ENCODE measurements around the gene CNNM2.

The CNNM2 gene

DNA sequence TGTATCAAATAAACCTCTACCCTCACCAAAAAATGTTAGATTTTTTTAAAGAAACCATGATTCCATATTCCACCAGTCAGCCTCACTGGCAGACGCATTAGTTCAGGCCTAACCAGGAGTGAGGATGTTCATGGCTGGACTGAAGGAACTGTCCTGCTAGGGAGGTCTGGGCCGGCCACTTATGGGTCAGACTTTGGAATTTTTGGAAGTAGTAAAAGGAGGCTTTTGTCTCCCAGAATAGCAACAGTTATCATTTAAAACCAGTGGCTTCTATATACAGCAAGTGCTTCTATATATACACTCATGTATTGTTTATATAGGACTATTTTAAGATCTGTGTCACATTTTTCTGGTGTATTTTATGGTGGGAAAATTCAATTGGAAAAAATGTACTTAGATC, 120.5 kb downstream of the CNNM2 start:
- no peaks in the 10 kb centered on the region for H3K9me3 ChIP-seq (ENCODE audit: control insufficient read depth, low read length)
- H3K27ac ChIP-seq (ENCODE audit: low read depth, low read length, severe bottlenecking): no peak overlapping the region
- H3K4me1 ChIP-seq (ENCODE audit: control insufficient read depth, insufficient read depth, low read length, poor library complexity, severe bottlenecking): peaks cover 16% of the 10 kb centered on the region
- H3K4me3 ChIP-seq (ENCODE audit: extremely low read depth, insufficient read depth, low read length, poor library complexity, severe bottlenecking): no peak overlapping the region
- no peaks in the 10 kb centered on the region for H3K36me3 ChIP-seq (ENCODE audit: control insufficient read depth, insufficient read depth, low read length)
- 75% methylated on average over 1 of the region's 2 CpGs; no CpG with 5 or more reads in 1 of the 2 experiments for WGBS, 2 experiments (ENCODE audit: insufficient coverage in 2 of 2)

DNA sequence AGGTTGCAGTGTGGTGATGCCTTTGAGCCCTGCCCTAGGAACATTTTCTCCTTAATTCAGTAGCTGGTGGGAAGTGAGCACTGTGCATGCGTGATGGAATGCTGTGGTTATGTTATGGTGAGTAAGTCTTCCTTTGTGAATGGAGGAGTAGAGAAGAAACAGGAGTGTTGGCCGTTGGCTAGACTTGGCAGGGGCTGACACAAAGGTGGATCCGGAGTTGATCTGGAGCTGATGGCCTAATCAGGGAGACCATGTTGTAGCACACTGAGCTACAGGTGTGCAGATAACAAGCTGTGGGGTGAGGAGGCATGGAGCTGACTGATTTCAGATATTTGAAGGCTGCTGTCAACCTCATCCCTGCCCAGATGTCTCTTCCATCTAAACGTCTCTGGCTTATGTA, 122.3 kb downstream of the CNNM2 start:
- no peaks in the 10 kb centered on the region for H3K36me3 ChIP-seq (ENCODE audit: control insufficient read depth, insufficient read depth, low read length)
- WGBS, 2 experiments (ENCODE audit: insufficient coverage in 2 of 2): 87 to 94% methylated on average over 2 to 4 of the region's 4 CpGs
- peaks cover 26% of the 10 kb centered on the region for H3K4me1 ChIP-seq (ENCODE audit: control insufficient read depth, insufficient read depth, low read length, poor library complexity, severe bottlenecking)
- H3K27ac ChIP-seq (ENCODE audit: low read depth, low read length, severe bottlenecking): no peak overlapping the region
- H3K9me3 ChIP-seq (ENCODE audit: control insufficient read depth, low read length): no peaks in the 10 kb centered on the region
- no peak overlapping the region for H3K4me3 ChIP-seq (ENCODE audit: extremely low read depth, insufficient read depth, low read length, poor library complexity, severe bottlenecking)

DNA sequence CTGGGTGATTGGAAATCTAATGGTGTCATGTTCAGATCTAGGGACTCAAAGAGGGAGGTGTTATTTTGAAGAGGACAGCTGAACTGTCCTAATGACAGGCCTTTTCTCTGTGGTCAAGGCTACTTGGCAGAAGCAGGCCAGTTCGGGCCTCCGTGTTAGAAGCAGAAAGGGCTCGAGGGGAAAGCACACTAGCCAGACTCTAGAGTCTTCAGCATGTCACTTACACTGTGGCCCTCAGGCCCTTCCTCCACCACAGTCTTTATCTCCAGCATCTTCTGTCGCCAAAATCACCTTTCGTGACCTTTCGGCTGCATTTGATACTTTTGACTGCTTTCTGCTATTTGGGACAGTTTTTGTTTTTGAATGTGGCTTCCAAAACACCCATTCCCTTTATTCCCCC, 123.3 kb downstream of the CNNM2 start:
- no peak overlapping the region for H3K4me3 ChIP-seq (ENCODE audit: extremely low read depth, insufficient read depth, low read length, poor library complexity, severe bottlenecking)
- no peaks in the 10 kb centered on the region for H3K36me3 ChIP-seq (ENCODE audit: control insufficient read depth, insufficient read depth, low read length)
- no peak overlapping the region for H3K27ac ChIP-seq (ENCODE audit: low read depth, low read length, severe bottlenecking)
- WGBS, 2 experiments (ENCODE audit: insufficient coverage in 2 of 2): 91 to 94% methylated on average over 3 to 6 of the region's 6 CpGs
- H3K9me3 ChIP-seq (ENCODE audit: control insufficient read depth, low read length): no peaks in the 10 kb centered on the region
- peaks cover 31% of the 10 kb centered on the region for H3K4me1 ChIP-seq (ENCODE audit: control insufficient read depth, insufficient read depth, low read length, poor library complexity, severe bottlenecking)

DNA sequence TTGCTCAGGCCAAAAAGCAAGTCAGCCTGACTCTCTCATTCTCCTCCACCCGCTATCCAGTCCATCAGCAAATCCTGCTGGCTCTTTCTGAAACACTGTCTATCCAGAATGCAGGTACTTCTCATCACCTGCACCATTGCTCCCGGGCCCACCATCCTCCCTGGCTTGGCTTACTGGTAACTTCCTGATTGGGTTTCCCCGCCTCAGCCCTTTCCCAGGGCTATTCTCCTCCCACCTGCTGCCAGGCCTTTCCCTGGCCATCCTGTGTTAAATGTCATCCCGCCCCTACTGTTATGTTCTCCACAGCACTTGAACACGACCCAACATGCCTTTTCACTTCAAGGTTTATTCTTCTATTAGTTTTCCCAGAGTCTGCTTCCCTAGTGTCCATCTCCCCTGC, 124.0 kb downstream of the CNNM2 start:
- 70 to 88% methylated on average over 4 to 5 of the region's 5 CpGs for WGBS, 2 experiments (ENCODE audit: insufficient coverage in 2 of 2)
- no peaks in the 10 kb centered on the region for H3K36me3 ChIP-seq (ENCODE audit: control insufficient read depth, insufficient read depth, low read length)

DNA sequence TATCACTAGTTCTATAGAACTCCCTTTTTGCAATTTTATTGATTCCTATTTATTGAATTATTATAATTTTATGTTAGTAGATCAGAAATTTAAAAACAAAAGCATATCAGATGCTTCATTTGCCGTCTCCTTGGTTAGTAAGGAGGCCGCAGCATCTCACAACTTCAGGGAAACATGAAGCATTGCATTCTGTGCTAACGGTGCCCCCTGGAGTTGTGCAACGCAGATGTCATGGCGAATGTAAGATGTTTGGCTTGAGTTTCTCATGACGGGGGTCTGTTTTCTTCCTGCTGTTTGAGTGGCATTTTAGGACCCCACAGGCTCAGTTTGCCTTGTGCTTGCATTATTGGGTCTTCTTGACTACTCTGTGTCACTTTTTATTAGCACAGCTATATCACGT, 124.8 kb downstream of the CNNM2 start:
- WGBS, 2 experiments (ENCODE audit: insufficient coverage in 2 of 2): 82 to 85% methylated on average over 6 to 7 of the region's 7 CpGs
- Histone ChIP-seq H3K4me3 (ENCODE audit: extremely low read depth, insufficient read depth, low read length, poor library complexity, severe bottlenecking) (no peak overlapping the region), H3K27ac (ENCODE audit: low read depth, low read length, severe bottlenecking) (no peak overlapping the region), H3K9me3 (ENCODE audit: control insufficient read depth, low read length) (no peaks in the 10 kb centered on the region), H3K4me1 (ENCODE audit: control insufficient read depth, insufficient read depth, low read length, poor library complexity, severe bottlenecking) (peaks cover 31% of the 10 kb centered on the region), H3K36me3 (ENCODE audit: control insufficient read depth, insufficient read depth, low read length) (no peaks in the 10 kb centered on the region)

More for the DNA sequence above, 124.0 kb downstream of the CNNM2 start:
- Histone ChIP-seq H3K27ac (ENCODE audit: low read depth, low read length, severe bottlenecking) (no peak overlapping the region), H3K4me1 (ENCODE audit: control insufficient read depth, insufficient read depth, low read length, poor library complexity, severe bottlenecking) (peaks cover 31% of the 10 kb centered on the region), H3K4me3 (ENCODE audit: extremely low read depth, insufficient read depth, low read length, poor library complexity, severe bottlenecking) (no peak overlapping the region), H3K9me3 (ENCODE audit: control insufficient read depth, low read length) (no peaks in the 10 kb centered on the region)

DNA sequence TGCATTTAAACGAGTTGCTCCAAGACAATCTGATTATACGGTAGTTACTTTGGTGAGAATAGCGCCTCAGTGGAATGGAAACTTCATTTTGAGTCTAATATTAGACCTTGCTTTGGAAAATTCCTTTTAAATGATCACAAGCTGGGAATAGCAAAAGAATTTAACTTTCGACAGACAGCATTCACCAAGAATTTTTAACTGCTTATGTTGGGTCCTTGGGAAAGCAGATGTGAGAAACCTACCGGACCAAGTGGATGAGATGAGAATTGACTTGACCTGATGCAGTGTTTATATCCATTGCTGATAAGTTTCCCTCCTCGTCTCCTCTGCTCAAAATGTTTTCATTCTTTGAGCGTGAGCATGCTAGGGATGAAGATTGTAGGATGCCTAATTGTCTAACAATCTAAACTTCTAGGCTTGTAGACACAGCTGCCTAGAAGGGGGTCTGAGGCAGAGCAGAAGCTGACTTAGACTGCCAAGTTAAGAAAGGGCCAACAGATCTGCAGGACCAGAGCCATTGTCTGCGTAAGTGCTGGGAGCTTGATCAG, 126.9 kb downstream of the CNNM2 start:
- Histone ChIP-seq H3K36me3 (ENCODE audit: control insufficient read depth, insufficient read depth, low read length) (no peaks in the 10 kb centered on the region), H3K4me1 (ENCODE audit: control insufficient read depth, insufficient read depth, low read length, poor library complexity, severe bottlenecking) (peaks cover 26% of the 10 kb centered on the region), H3K27ac (ENCODE audit: low read depth, low read length, severe bottlenecking) (peak overlapping the region; percentile 89), H3K4me3 (ENCODE audit: extremely low read depth, insufficient read depth, low read length, poor library complexity, severe bottlenecking) (no peak overlapping the region), H3K9me3 (ENCODE audit: control insufficient read depth, low read length) (no peaks in the 10 kb centered on the region)
- WGBS, 2 experiments (ENCODE audit: insufficient coverage in 2 of 2): 39 to 82% methylated on average over 2 to 8 of the region's 8 CpGs

DNA sequence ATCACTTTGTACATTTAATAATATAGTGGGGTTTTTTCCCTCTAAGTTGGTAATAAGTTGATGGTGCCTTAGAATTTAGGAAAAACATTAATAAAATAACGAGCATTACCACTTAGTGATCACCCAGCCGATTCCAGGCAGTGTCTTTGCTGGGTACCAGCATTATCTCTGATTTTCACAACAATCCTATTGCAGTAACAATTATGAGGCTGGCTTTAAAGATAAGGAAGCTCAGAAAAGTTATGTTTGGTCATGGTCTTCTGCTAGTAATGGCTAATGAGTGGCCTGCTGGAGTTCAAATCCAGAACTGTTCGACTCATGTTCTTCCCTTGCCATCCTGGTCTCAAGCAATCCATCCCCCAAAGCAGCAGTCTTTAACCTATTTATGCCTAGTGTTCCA, 127.9 kb downstream of the CNNM2 start:
- peaks cover 19% of the 10 kb centered on the region for H3K4me1 ChIP-seq (ENCODE audit: control insufficient read depth, insufficient read depth, low read length, poor library complexity, severe bottlenecking)
- H3K36me3 ChIP-seq (ENCODE audit: control insufficient read depth, insufficient read depth, low read length): no peaks in the 10 kb centered on the region
- no peak overlapping the region for H3K27ac ChIP-seq (ENCODE audit: low read depth, low read length, severe bottlenecking)
- no peaks in the 10 kb centered on the region for H3K9me3 ChIP-seq (ENCODE audit: control insufficient read depth, low read length)
- no peak overlapping the region for H3K4me3 ChIP-seq (ENCODE audit: extremely low read depth, insufficient read depth, low read length, poor library complexity, severe bottlenecking)
- no CpG with 5 or more reads among the region's 3 CpGs for WGBS, 2 experiments (ENCODE audit: insufficient coverage in 2 of 2)

DNA sequence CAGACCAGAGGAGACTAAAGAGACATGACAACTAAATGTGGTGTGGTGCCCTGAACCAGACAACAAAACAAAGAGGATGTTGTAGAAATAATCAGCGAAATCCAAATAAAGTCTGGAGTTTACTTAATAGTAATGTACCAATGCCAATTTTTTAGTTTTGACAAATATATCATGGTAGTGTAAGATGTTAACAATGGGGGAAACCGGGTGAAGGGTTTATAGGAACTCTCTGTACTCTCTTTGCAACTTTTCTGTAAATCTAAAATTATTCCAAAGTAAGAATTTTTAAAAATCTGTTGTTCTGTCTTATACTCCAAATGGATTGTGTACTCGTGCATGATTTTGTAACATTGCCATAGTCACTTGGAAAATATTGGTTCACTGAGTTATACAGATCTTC, 129.3 kb downstream of the CNNM2 start:
- peaks cover 19% of the 10 kb centered on the region for H3K4me1 ChIP-seq (ENCODE audit: control insufficient read depth, insufficient read depth, low read length, poor library complexity, severe bottlenecking)
- H3K36me3 ChIP-seq (ENCODE audit: control insufficient read depth, insufficient read depth, low read length): no peaks in the 10 kb centered on the region
- H3K27ac ChIP-seq (ENCODE audit: low read depth, low read length, severe bottlenecking): no peak overlapping the region
- H3K4me3 ChIP-seq (ENCODE audit: extremely low read depth, insufficient read depth, low read length, poor library complexity, severe bottlenecking): no peak overlapping the region
- H3K9me3 ChIP-seq (ENCODE audit: control insufficient read depth, low read length): no peaks in the 10 kb centered on the region
- WGBS, 2 experiments (ENCODE audit: insufficient coverage in 2 of 2): 80 to 100% methylated on average over 1 of the region's 3 CpGs

DNA sequence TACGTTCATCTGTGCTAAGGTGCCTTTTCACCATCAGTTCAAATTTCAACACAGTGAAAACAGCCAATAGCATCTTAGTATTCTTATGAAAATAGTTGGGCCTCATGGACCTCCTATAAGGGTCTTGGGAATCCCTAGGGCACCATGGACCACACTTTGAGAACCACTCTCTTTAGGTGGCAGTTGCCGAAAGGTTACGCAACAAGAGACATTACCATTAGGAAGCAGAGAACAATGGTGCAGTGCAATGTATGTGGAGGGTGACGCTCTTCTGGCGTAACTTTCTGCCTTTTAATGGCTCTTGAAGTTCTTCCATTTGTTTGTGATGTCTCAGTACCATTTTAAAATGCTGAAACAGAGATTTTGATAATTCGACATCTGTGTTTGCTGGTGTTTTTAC, 131.1 kb downstream of the CNNM2 start:
- 78 to 90% methylated on average over 5 to 6 of the region's 6 CpGs for WGBS, 2 experiments (ENCODE audit: insufficient coverage in 2 of 2)
- Histone ChIP-seq H3K4me3 (ENCODE audit: extremely low read depth, insufficient read depth, low read length, poor library complexity, severe bottlenecking) (no peak overlapping the region), H3K9me3 (ENCODE audit: control insufficient read depth, low read length) (no peaks in the 10 kb centered on the region), H3K36me3 (ENCODE audit: control insufficient read depth, insufficient read depth, low read length) (no peaks in the 10 kb centered on the region), H3K27ac (ENCODE audit: low read depth, low read length, severe bottlenecking) (no peak overlapping the region), H3K4me1 (ENCODE audit: control insufficient read depth, insufficient read depth, low read length, poor library complexity, severe bottlenecking) (peaks cover 18% of the 10 kb centered on the region)

DNA sequence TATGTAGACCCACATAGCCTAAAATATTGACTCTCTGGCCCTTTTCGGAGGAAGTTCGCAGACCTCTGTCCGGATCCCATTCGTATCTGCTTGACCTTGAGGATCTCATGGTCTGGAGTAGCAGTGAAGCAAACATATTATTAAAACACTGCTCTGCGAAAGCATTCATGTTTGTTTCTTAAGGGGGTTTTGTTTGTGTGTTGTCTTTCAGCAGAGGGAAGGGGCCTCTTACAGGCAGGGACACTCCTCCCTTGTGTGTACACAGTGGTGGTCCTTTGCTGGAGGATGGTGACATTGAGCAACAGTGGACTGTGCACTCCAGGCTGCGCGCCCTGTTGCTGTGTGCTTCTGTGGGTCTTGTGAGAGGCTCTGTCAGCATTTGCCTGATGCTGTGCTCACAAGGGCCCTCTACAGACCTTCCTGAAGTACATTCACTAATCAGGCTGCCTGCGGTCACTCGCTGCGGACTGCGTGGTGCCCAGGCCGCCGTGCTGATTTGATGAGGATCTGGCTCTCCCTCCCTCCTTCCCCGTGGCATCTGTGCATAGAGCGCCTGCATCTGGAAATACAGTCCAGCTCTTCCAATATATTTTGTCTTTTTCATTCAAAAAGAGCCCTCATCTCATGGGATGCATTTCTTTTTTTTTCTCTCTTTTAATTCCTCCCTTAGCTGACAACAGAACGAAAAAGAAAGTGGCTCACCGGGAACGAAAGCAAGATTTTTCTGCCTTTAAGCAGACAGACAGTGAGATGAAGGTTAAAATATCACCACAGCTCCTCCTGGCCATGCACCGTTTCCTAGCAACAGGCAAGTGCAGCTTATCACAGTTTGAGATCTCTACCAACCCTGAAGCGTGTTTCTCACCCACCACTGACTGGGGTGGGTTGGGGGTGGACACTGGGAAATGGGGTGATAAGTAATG, 135.8 kb downstream of the CNNM2 start:
- H3K27ac ChIP-seq (ENCODE audit: low read depth, low read length, severe bottlenecking): peak overlapping the region; percentile 24
- 47 to 55% methylated on average over 11 to 14 of the region's 20 CpGs for WGBS, 2 experiments (ENCODE audit: insufficient coverage in 2 of 2)
- no peaks in the 10 kb centered on the region for H3K9me3 ChIP-seq (ENCODE audit: control insufficient read depth, low read length)
- peaks cover 8% of the 10 kb centered on the region for H3K4me1 ChIP-seq (ENCODE audit: control insufficient read depth, insufficient read depth, low read length, poor library complexity, severe bottlenecking)
- no peak overlapping the region for H3K4me3 ChIP-seq (ENCODE audit: extremely low read depth, insufficient read depth, low read length, poor library complexity, severe bottlenecking)
- no peaks in the 10 kb centered on the region for H3K36me3 ChIP-seq (ENCODE audit: control insufficient read depth, insufficient read depth, low read length)

DNA sequence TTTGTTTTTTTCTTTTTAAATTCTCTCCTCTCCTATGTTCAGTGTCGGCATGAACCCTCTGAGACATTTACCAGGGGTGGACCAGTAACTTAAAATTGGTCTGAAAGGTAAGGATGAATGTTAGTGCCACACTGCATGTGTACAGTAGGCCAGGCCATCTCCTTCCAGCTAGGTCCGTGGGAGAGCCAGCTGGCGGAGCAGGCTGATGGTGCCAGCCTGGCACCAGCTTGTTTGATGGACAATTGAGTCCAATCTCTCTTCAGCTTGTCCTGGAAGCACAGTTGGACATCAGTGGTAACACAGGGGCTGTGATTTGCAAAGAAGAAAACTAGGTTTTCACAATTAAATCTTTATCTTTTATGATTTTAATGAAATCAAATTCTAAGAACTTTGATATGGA, 136.5 kb downstream of the CNNM2 start:
- Histone ChIP-seq H3K4me3 (ENCODE audit: extremely low read depth, insufficient read depth, low read length, poor library complexity, severe bottlenecking) (no peak overlapping the region), H3K9me3 (ENCODE audit: control insufficient read depth, low read length) (no peaks in the 10 kb centered on the region), H3K4me1 (ENCODE audit: control insufficient read depth, insufficient read depth, low read length, poor library complexity, severe bottlenecking) (peaks cover 8% of the 10 kb centered on the region), H3K36me3 (ENCODE audit: control insufficient read depth, insufficient read depth, low read length) (no peaks in the 10 kb centered on the region), H3K27ac (ENCODE audit: low read depth, low read length, severe bottlenecking) (no peak overlapping the region)
- 98 to 100% methylated on average over 2 of the region's 3 CpGs for WGBS, 2 experiments (ENCODE audit: insufficient coverage in 2 of 2)
